Choroid plexus epithelial cell (primary cell): ENCODE results near the gene FASTK.
A peak's percentile ranks its signal among the peaks of the same experiment; 100 is the strongest.

Experiments
- DNase-seq: peaks from one replicate; pipeline ENCODE4 v3.0.0-alpha.2; 2010; ENCODE audit warnings: low read depth
- H3K4me3 ChIP-seq: 2 replicates; pipeline ENCODE4 v1.5.1; 2011; ENCODE audit warnings: low read depth, mild to moderate bottlenecking, control low read depth, low read length, moderate library complexity
- CTCF ChIP-seq: conservative IDR thresholded peaks from 2 replicates; pipeline ENCODE4 v1.5.1; 2011; ENCODE audit warnings: low read depth, mild to moderate bottlenecking, control low read depth, inconsistent platforms, low read length, moderate library complexity

FASTK gene

GRCh38 chr7:151085691-151086620 is 5.3 kb upstream of the FASTK start, which contains the start of gene AGAP3:
AGAP3 (plus strand) TSS chr7:151086475; CDS start chr7:151086742, 267 bp downstream.
- DNase-seq: peak; percentile 77
- H3K4me3 ChIP-seq: peak within 1 kb of the TSS; percentile 79
- TF ChIP-seq CTCF: no peak

- DNase-seq: no peak
- H3K4me3 ChIP-seq: peak overlapping the region; percentile 79
Measured at GRCh38 chr7:151085329-151085690, 4.7 kb upstream of the FASTK start.

GRCh38 chr7:151083824-151084160 is 3.2 kb upstream of the FASTK start:
- no peak for DNase-seq
- TF ChIP-seq CTCF: no peak
- H3K4me3 ChIP-seq: peak overlapping the region; percentile 77

More at GRCh38 chr7:151085329-151085690, 4.7 kb upstream of the FASTK start:
- no peak for TF ChIP-seq CTCF

- no peak for TF ChIP-seq CTCF
- peak; percentile 55 for DNase-seq
- H3K4me3 ChIP-seq: peak within 1 kb of the TSS; percentile 77
Measured at GRCh38 chr7:151083071-151083823, 2.6 kb upstream of the FASTK start, which contains the start of gene TMUB1. TMUB1 (minus strand) TSS chr7:151083493; CDS start chr7:151082563, 930 bp downstream.

- H3K4me3 ChIP-seq: peak overlapping the region; percentile 77
- TF ChIP-seq CTCF: no peak
- DNase-seq: no peak
Measured at GRCh38 chr7:151082141-151083070, 1.8 kb upstream of the FASTK start.
